HG03159 (cell line): ENCODE results near the gene MS4A10.
A peak's percentile ranks its signal among the peaks of the same experiment; 100 is the strongest.
"Not testable (repeated sequence)": the region's sequence is repeated elsewhere in the genome, so short reads cannot be mapped to it uniquely, and the experiment has no call there.

Experiments
- ATAC-seq: cut with Tn5 transposase; IDR thresholded peaks from one replicate; pipeline ENCODE4 v1.9.1; 2021; ENCODE audit warnings: mild to moderate bottlenecking, moderate library complexity; ENCODE audit not compliant: unreplicated experiment

MS4A10 gene

DNA sequence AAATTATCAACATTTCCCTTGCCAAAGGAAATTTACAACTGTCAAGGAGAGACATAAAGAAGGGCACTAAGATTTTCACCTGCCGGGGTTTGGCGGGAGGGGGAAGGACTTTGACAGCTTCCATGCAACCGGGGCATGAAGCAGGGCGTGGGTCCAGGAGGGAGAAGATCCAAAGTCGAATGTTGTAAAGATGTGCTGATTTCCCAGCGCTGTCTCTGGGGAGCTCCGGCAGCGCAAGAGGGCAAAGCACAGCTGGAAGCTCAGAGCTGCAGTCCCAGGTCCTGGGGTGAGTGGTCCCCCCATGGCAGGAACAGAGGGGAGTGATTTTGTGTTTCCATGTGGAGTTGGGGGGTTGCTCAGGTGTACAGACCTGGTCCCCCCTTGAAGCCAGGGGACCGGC is at the start of gene MS4A10:
MS4A10 (plus strand) TSS at position 198 of the 400 bp plus-strand sequence. CDS start 5,003 bp downstream, outside the sequence.
- ATAC-seq = no peak

GRCh38 chr11:60739114-60739513 is 46.0 kb upstream of the MS4A10 start:
- ATAC-seq = no peak

DNA sequence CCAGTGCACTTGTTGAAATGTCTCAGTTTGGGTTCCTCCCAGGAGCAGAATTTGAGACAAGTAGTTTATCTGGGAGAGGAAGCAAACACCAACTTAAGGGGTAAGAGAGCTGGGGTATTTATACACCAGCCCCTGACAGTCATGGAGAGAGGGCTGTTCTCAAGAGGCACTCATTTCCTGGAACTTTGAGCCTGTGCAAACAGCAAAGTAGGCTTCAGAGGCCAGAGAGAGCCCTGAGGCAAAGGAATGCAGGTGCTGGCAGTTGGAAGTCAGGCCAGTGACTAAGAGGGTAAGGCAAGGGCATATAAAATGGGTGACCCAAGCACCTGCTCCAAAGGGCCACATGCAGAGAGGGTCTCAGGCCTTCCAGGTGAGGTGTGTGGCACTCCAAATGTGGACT is 44.6 kb upstream of the MS4A10 start:
- no peak for ATAC-seq

GRCh38 chr11:60741421-60741820 is 43.7 kb upstream of the MS4A10 start:
- ATAC-seq = no peak

DNA sequence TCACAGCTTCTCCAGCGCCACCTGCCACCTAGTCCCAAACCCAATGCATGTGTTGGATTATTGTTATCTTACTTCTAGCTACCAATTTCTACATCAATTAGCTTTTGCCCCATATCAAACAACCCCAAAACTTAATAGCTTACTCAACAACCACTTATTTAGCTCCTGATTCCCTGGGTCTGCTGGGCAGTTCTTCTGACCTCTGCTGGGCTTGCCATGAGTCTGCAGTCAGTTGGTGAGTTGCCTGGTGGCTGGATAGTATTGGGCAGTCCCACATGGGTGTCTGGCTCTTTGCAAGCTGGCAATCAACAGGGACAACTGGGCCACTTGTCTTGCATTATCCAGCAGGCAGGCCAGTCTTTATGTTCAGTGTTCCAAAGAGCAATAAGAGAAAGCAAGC is 42.1 kb upstream of the MS4A10 start:
- ATAC-seq = no peak

- ATAC-seq = no peak
These were observed 41.0 kb upstream of the MS4A10 start for GRCh38 chr11:60744114-60744513.

DNA sequence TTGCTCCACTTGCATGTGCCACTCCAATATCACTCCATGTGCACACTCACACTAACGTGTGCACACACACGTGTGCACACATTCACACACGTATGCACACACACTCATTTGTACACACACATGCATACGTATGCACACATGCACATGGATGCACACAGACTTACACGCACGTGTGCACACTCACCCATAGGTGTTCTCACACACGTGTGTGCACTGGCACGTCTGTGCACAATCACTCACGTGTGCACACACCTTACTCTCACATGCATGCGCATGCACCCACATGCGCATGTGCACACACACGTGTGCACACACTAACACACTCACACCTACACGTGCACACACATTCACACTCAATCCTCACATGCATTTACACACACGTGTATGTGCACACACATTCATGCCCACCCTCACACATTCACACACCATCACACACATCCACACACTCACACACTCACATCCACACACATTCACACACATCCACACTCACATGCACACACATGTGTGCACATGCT is 37.7 kb upstream of the MS4A10 start:
- ATAC-seq = no peak

- ATAC-seq = no peak
These were observed 36.9 kb upstream of the MS4A10 start for GRCh38 chr11:60748225-60748624.

- ATAC-seq = no peak
These were observed 36.3 kb upstream of the MS4A10 start for GRCh38 chr11:60748821-60749220.

GRCh38 chr11:60750911-60751310 is 34.2 kb upstream of the MS4A10 start:
- ATAC-seq = no peak

- ATAC-seq = no peak
These were observed 31.8 kb upstream of the MS4A10 start for GRCh38 chr11:60753309-60753708.

GRCh38 chr11:60754887-60755286 is 30.2 kb upstream of the MS4A10 start:
- no peak for ATAC-seq

GRCh38 chr11:60756307-60757032 is 28.7 kb upstream of the MS4A10 start, which contains the start of gene MS4A15:
TSS of gene MS4A15 (plus strand) at chr11:60756867. CDS start at chr11:60763734, 6,867 bp downstream.
- ATAC-seq = no peak

GRCh38 chr11:60757231-60757800 is 27.8 kb upstream of the MS4A10 start:
- ATAC-seq = no peak

DNA sequence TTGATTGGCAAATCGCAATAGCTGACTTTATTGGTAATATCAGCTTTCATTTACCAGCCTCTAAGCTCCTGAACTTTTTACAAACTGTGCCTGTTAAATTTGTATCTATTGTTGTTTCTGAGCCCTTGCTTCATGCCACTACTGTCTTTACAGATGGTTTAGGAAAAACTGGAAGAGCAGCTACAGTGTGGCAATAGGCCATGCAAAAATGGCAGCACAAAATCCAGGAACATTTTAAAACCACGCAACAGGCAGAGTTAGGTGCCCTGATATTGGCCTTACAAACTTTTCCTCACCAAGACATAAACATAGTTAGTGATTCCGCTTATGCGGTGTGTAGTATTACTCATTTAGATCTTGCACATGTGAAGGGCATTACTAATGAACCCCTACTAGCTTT is 26.5 kb upstream of the MS4A10 start:
- ATAC-seq = not testable (repeated sequence)

GRCh38 chr11:60759438-60760225 is 25.5 kb upstream of the MS4A10 start:
- not testable (repeated sequence) for ATAC-seq

- ATAC-seq = no peak
These were observed 23.5 kb upstream of the MS4A10 start for GRCh38 chr11:60761436-60762190.

GRCh38 chr11:60762851-60763691 is 22.1 kb upstream of the MS4A10 start:
- ATAC-seq = peak; percentile 53

GRCh38 chr11:60763692-60764369 is 21.3 kb upstream of the MS4A10 start:
- no peak for ATAC-seq
